ENCODE data around the gene AKR1B1. TPM values are rescaled to one million over a fixed set of nuclear protein-coding genes. Genes with fewer than 3 reads are reported as not detected.

AKR1B1 gene
- polyA plus RNA-seq, 2 of the 4 experiments (the other 2 are of a cell fraction), result 1,636 to 6,205 TPM

DNA sequence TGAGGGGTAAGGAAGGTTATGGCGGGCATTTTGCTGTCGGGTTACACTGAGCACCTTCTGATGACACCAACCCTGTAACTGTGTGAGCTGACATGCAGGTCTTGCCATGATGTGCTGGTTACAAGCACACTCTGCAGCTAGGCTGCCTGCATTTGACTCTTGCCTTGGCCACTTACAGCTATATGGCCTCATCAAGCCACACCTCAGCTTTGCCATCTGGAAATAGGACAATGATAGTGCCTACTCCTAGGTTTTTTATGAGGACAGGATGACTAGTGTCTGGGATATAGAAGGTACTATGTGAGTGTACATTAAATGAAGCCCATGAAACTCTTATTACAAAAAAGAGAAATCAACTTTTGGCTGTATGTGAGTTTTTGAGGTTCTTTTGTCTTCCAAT, 58.0 kb downstream of the AKR1B1 start:
- FAIRE-seq, result peak; percentile 36
- CTCF ChIA-PET, result interaction anchor here (3.2 to 3.7 kb wide), 2 partner anchors 20 to 32 kb away, joined by 11 to 21 read pairs; no protein-coding TSS in a partner anchor
- ATAC-seq, result no peak
- no peak overlapping the region for H3K4me3 ChIP-seq
- no peaks in the 10 kb centered on the region for H3K9me3 ChIP-seq
- TF ChIP-seq CEBPB (IDR thresholded peaks at IDR 0.05), result no peak
- TF ChIP-seq SREBF2 (IDR thresholded peaks at IDR 0.05), result no peak
- no peak for TF ChIP-seq HOXA7 (CRISPR knock-in tag; IDR thresholded peaks at IDR 0.05)
- TF ChIP-seq HEYL (CRISPR knock-in tag; IDR thresholded peaks at IDR 0.05), result no peak
- TF ChIP-seq RARB (CRISPR knock-in tag; IDR thresholded peaks at IDR 0.05), result no peak
- TF ChIP-seq GATA3 (IDR thresholded peaks at IDR 0.05; ENCODE audit: borderline replicate concordance), result no peak
- no peak for TF ChIP-seq JUNB (IDR thresholded peaks at IDR 0.05)
- no peak for TF ChIP-seq FOSB (CRISPR knock-in tag; IDR thresholded peaks at IDR 0.05)
- TF ChIP-seq EHF (CRISPR knock-in tag; IDR thresholded peaks at IDR 0.05), result no peak
- no peak for TF ChIP-seq CBX2 (IDR thresholded peaks at IDR 0.05; ENCODE audit: borderline replicate concordance, low read depth)
- TF ChIP-seq, protein P1, sequence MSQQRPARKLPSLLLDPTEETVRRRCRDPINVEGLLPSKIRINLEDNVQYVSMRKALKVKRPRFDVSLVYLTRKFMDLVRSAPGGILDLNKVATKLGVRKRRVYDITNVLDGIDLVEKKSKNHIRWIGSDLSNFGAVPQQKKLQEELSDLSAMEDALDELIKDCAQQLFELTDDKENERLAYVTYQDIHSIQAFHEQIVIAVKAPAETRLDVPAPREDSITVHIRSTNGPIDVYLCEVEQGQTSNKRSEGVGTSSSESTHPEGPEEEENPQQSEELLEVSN (IDR thresholded peaks at IDR 0.05; ENCODE audit: borderline replicate concordance, low read depth), result no peak
- TF ChIP-seq, protein P2, sequence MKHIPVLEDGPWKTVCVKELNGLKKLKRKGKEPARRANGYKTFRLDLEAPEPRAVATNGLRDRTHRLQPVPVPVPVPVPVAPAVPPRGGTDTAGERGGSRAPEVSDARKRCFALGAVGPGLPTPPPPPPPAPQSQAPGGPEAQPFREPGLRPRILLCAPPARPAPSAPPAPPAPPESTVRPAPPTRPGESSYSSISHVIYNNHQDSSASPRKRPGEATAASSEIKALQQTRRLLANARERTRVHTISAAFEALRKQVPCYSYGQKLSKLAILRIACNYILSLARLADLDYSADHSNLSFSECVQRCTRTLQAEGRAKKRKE (CRISPR knock-in tag; IDR thresholded peaks at IDR 0.05; ENCODE audit: low read depth), result no peak
- no peak for TF ChIP-seq MYC (IDR thresholded peaks at IDR 0.05; ENCODE audit: borderline replicate concordance, low read length)
- TF ChIP-seq, protein P3, sequence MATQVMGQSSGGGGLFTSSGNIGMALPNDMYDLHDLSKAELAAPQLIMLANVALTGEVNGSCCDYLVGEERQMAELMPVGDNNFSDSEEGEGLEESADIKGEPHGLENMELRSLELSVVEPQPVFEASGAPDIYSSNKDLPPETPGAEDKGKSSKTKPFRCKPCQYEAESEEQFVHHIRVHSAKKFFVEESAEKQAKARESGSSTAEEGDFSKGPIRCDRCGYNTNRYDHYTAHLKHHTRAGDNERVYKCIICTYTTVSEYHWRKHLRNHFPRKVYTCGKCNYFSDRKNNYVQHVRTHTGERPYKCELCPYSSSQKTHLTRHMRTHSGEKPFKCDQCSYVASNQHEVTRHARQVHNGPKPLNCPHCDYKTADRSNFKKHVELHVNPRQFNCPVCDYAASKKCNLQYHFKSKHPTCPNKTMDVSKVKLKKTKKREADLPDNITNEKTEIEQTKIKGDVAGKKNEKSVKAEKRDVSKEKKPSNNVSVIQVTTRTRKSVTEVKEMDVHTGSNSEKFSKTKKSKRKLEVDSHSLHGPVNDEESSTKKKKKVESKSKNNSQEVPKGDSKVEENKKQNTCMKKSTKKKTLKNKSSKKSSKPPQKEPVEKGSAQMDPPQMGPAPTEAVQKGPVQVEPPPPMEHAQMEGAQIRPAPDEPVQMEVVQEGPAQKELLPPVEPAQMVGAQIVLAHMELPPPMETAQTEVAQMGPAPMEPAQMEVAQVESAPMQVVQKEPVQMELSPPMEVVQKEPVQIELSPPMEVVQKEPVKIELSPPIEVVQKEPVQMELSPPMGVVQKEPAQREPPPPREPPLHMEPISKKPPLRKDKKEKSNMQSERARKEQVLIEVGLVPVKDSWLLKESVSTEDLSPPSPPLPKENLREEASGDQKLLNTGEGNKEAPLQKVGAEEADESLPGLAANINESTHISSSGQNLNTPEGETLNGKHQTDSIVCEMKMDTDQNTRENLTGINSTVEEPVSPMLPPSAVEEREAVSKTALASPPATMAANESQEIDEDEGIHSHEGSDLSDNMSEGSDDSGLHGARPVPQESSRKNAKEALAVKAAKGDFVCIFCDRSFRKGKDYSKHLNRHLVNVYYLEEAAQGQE (IDR thresholded peaks at IDR 0.05), result no peak
- TF ChIP-seq, protein P4, sequence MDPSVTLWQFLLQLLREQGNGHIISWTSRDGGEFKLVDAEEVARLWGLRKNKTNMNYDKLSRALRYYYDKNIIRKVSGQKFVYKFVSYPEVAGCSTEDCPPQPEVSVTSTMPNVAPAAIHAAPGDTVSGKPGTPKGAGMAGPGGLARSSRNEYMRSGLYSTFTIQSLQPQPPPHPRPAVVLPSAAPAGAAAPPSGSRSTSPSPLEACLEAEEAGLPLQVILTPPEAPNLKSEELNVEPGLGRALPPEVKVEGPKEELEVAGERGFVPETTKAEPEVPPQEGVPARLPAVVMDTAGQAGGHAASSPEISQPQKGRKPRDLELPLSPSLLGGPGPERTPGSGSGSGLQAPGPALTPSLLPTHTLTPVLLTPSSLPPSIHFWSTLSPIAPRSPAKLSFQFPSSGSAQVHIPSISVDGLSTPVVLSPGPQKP (IDR thresholded peaks at IDR 0.05; ENCODE audit: low read depth, low read length), result no peak
- TF ChIP-seq, protein P5, sequence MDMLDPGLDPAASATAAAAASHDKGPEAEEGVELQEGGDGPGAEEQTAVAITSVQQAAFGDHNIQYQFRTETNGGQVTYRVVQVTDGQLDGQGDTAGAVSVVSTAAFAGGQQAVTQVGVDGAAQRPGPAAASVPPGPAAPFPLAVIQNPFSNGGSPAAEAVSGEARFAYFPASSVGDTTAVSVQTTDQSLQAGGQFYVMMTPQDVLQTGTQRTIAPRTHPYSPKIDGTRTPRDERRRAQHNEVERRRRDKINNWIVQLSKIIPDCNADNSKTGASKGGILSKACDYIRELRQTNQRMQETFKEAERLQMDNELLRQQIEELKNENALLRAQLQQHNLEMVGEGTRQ (IDR thresholded peaks at IDR 0.05), result no peak
- no peak for DNase-seq (ENCODE audit: low read depth in 1 of 2, low spot score in 1 of 2)
- no peaks in the 10 kb centered on the region for H3K4me1 ChIP-seq
- no peak overlapping the region for H3K4me2 ChIP-seq
- H3K27ac ChIP-seq, result no peak overlapping the region
- WGBS (ENCODE audit: missing lambda C conversion rate), result 79% methylated on average over 2 of the region's 2 CpGs
- POLR2A ChIA-PET, result no interaction called here

DNA sequence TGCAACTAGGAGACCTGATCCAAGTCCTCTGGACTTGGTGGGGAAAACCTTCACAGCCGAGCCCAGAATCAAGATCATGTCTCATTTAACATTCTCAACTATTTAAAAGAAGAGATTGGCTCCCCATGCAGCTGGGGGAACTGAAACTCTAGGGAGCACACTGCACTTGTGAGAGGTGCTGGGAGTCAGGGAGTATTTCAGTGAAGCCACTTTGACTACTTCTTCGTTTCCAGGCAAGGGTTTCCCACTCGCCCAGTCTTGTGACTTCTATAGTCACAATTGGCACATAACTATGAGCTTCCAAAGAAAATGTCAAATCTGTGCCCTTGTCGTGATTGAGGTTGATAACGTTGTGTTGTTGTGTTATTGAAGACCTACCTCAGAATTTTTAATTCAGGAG, 62.9 kb downstream of the AKR1B1 start:
- no peak for DNase-seq (ENCODE audit: low read depth in 1 of 2, low spot score in 1 of 2)
- no peak for ATAC-seq
- Histone ChIP-seq H3K4me3 (no peak overlapping the region), H3K27ac (no peak overlapping the region), H3K4me2 (no peak overlapping the region), H3K4me1 (no peaks in the 10 kb centered on the region), H3K9me3 (no peaks in the 10 kb centered on the region)
- 80% methylated on average over 5 of the region's 5 CpGs for WGBS (ENCODE audit: missing lambda C conversion rate)
- ChIA-PET POLR2A (no interaction called here), CTCF (interaction anchor here (0.7 to 1.7 kb wide), 7 partner anchors 8 to 44 kb away, joined by 3 to 5 read pairs (median 3); no protein-coding TSS in a partner anchor)
- peak; percentile 56 for FAIRE-seq
- TF ChIP-seq TP53 (CRISPR knock-in tag; IDR thresholded peaks at IDR 0.05) (no peak), FOSL2 (IDR thresholded peaks at IDR 0.05) (no peak), FOSL2 (CRISPR knock-in tag; IDR thresholded peaks at IDR 0.05) (no peak), NFE2L2 (conservative IDR thresholded peaks at IDR 0.05; ENCODE audit: low read length) (no peak), BHLHE40 (IDR thresholded peaks at IDR 0.05; ENCODE audit: low read depth, low read length) (no peak), HOXA7 (CRISPR knock-in tag; IDR thresholded peaks at IDR 0.05) (no peak), RFX5 (IDR thresholded peaks at IDR 0.05) (no peak), CBX2 (IDR thresholded peaks at IDR 0.05; ENCODE audit: borderline replicate concordance, low read depth) (no peak), HOXB5 (CRISPR knock-in tag; IDR thresholded peaks at IDR 0.05) (no peak), CEBPB (IDR thresholded peaks at IDR 0.05) (no peak), TFCP2L1 (CRISPR knock-in tag; IDR thresholded peaks at IDR 0.05) (no peak), JUN (IDR thresholded peaks at IDR 0.05) (no peak)
- TF ChIP-seq, protein P2 (CRISPR knock-in tag; IDR thresholded peaks at IDR 0.05; ENCODE audit: low read depth), result no peak
- TF ChIP-seq, protein P6, sequence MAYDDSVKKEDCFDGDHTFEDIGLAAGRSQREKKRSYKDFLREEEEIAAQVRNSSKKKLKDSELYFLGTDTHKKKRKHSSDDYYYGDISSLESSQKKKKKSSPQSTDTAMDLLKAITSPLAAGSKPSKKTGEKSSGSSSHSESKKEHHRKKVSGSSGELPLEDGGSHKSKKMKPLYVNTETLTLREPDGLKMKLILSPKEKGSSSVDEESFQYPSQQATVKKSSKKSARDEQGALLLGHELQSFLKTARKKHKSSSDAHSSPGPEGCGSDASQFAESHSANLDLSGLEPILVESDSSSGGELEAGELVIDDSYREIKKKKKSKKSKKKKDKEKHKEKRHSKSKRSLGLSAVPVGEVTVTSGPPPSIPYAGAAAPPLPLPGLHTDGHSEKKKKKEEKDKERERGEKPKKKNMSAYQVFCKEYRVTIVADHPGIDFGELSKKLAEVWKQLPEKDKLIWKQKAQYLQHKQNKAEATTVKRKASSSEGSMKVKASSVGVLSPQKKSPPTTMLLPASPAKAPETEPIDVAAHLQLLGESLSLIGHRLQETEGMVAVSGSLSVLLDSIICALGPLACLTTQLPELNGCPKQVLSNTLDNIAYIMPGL (CRISPR knock-in tag; IDR thresholded peaks at IDR 0.05; ENCODE audit: borderline replicate concordance), result no peak
- TF ChIP-seq, protein P7, sequence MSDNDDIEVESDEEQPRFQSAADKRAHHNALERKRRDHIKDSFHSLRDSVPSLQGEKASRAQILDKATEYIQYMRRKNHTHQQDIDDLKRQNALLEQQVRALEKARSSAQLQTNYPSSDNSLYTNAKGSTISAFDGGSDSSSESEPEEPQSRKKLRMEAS (IDR thresholded peaks at IDR 0.05), result no peak

All from A549 (cell line).